ENCODE results near the gene SEMA5B.

- TF ChIP-seq ARNT (IDR thresholded peaks at IDR 0.05) (no peak), SP1 (IDR thresholded peaks at IDR 0.05) (no peak), BHLHE40 (IDR thresholded peaks at IDR 0.05; ENCODE audit: borderline replicate concordance) (no peak), SUZ12 (IDR thresholded peaks at IDR 0.05) (no peak), TARDBP (IDR thresholded peaks at IDR 0.05) (no peak), HDGF (IDR thresholded peaks at IDR 0.05; ENCODE audit: borderline replicate concordance) (no peak)
These were observed 66.9 kb downstream of the SEMA5B start for GRCh38 chr3:122960652-122961051.

Data from HEK293T (cell line).